Uterus (tissue), 4 donors: Measurements from ENCODE around the gene CASZ1. TPM values are rescaled to one million over a fixed set of nuclear protein-coding genes. Genes with fewer than 3 reads are reported as not detected.

ENCODE experiments used
- DNase-seq, 2 donors: peaks; one replicate each; pipeline ENCODE4 v3.0.0-alpha.2; 2019 to 2020
- H3K27ac ChIP-seq, 2 donors: fragments of 200-600 bp; sonication (generic); 1 replicate in 1 of 2; 2 replicates in 1 of 2; pipeline ENCODE4 v1.5.1; 2016 to 2018
- H3K27me3 ChIP-seq, 2 donors: fragments of 200-600 bp; sonication (generic); one replicate each; pipeline ENCODE4 v1.5.1; 2018 to 2019; ENCODE audit warnings: control low read depth in 1 of 2
- H3K36me3 ChIP-seq, 2 donors: fragments of 200-600 bp; sonication (generic); one replicate each; pipeline ENCODE4 v1.5.1; 2019; ENCODE audit warnings: control low read depth in 1 of 2
- H3K4me1 ChIP-seq, 2 donors: fragments of 200-600 bp; sonication (generic); one replicate each; pipeline ENCODE4 v1.5.1; 2018 to 2019; ENCODE audit warnings: control low read depth in 1 of 2
- H3K4me3 ChIP-seq, 2 donors: fragments of 200-600 bp; sonication (generic); 1 replicate in 1 of 2; 2 replicates in 1 of 2; pipeline ENCODE4 v1.5.1; 2018 to 2019; ENCODE audit warnings: mild to moderate bottlenecking in 1 of 2
- H3K9me3 ChIP-seq, 2 donors: fragments of 200-600 bp; sonication (generic); one replicate each; pipeline ENCODE4 v1.5.1; 2019; ENCODE audit warnings: control low read depth in 1 of 2
- POLR2A ChIP-seq, 2 donors: fragments of 450-650 bp; IDR thresholded peaks; one replicate each; pipeline ENCODE4 v1.6.1; 2016; ENCODE audit warnings: antibody characterized with exemption in 2 of 2, mild to moderate bottlenecking in 1 of 2, moderate library complexity in 1 of 2
- intact Hi-C: fragments of 100-400 bp; cut with DNase I; formaldehyde crosslinking; loops from one replicate; pipeline ENCODE4 v1.15.1; 2023; ENCODE audit warnings: low total_unique reads
- total RNA-seq, 4 donors: library from RNA; depleted of rRNA in 3 of 4; stranded (reverse); fragments of >200 nt in 3 of 4; gene quantifications; one replicate each; pipeline versions ENCODE4 v1.1.0 to v1.2.4, GENCODE V29; 2014 to 2023
- TF ChIP-seq, protein P1 (sequence below), 4 experiments: fragments of 200-600 bp in 2 of 4; fragments of 450-650 bp in 2 of 4; sonication (generic) in 2 of 4; IDR thresholded peaks; one replicate each; pipeline ENCODE4 v1.5.1; 2016 to 2019; ENCODE audit warnings: antibody characterized with exemption in 4 of 4, mild to moderate bottlenecking in 2 of 4, moderate library complexity in 1 of 4
- donor health status: DM: yes; HTN: yes; CAD: no.

Gene CASZ1
- total RNA-seq, 4 donors from 2014 or later = 0.59 to 49.2 (median 3.9) TPM

- Histone ChIP-seq H3K27me3 (no peaks in the 10 kb centered on the region), H3K27ac (no peak overlapping the region), H3K9me3 (no peaks in the 10 kb centered on the region), H3K36me3 (no peaks in the 10 kb centered on the region), H3K4me3 (no peak overlapping the region), H3K4me1 (peaks cover 0 to 7% of the 10 kb centered on the region in 2 donors)
- TF ChIP-seq, protein P1, sequence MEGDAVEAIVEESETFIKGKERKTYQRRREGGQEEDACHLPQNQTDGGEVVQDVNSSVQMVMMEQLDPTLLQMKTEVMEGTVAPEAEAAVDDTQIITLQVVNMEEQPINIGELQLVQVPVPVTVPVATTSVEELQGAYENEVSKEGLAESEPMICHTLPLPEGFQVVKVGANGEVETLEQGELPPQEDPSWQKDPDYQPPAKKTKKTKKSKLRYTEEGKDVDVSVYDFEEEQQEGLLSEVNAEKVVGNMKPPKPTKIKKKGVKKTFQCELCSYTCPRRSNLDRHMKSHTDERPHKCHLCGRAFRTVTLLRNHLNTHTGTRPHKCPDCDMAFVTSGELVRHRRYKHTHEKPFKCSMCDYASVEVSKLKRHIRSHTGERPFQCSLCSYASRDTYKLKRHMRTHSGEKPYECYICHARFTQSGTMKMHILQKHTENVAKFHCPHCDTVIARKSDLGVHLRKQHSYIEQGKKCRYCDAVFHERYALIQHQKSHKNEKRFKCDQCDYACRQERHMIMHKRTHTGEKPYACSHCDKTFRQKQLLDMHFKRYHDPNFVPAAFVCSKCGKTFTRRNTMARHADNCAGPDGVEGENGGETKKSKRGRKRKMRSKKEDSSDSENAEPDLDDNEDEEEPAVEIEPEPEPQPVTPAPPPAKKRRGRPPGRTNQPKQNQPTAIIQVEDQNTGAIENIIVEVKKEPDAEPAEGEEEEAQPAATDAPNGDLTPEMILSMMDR (IDR thresholded peaks at IDR 0.05) = no peak
- TF ChIP-seq POLR2A (IDR thresholded peaks at IDR 0.05) = no peak
- DNase-seq = no peak
- intact Hi-C loops = no loop called here
Observed at GRCh38 chr1:10721381-10722321, 74.8 kb downstream of the CASZ1 start.

DNA sequence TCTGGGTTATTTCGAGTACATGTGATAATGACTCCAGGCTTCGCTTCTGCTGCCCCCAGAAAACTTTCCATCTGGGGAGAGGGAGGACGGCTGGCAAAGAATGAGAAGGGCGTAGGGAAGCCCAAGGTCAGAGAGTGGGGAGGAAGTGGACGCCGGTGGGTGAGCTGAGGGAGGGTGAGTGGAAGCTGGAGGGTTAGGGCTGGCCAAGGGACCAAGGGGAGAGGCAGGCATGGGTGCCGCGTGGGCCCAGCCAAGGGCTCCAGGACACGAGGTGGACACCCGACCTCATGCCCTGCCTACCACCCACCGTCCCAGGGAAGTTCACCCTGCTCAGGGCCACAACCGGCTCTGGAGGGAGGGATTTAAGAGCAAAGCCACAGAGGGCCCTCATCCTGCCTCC lies 75.8 kb downstream of the CASZ1 start:
- no peak overlapping the region for H3K4me3 ChIP-seq
- H3K9me3 ChIP-seq = no peaks in the 10 kb centered on the region
- H3K27me3 ChIP-seq = no peaks in the 10 kb centered on the region
- peaks cover 0 to 7% of the 10 kb centered on the region in 2 donors for H3K4me1 ChIP-seq
- no peaks in the 10 kb centered on the region for H3K36me3 ChIP-seq
- H3K27ac ChIP-seq = peak overlapping the region in 1 of 2 donors; percentile 4
- DNase-seq = no peak
- TF ChIP-seq, protein P1 (IDR thresholded peaks at IDR 0.05) = no peak
- TF ChIP-seq POLR2A (IDR thresholded peaks at IDR 0.05) = no peak
- intact Hi-C loops = no loop called here

GRCh38 chr1:10718083-10718415 lies 78.4 kb downstream of the CASZ1 start:
- H3K4me3 ChIP-seq = no peak overlapping the region
- no peak for DNase-seq
- H3K4me1 ChIP-seq = peaks cover 0 to 7% of the 10 kb centered on the region in 2 donors
- no peaks in the 10 kb centered on the region for H3K9me3 ChIP-seq
- intact Hi-C loops = no loop called here
- H3K27ac ChIP-seq = peak overlapping the region; percentile 27 to 40
- H3K36me3 ChIP-seq = no peaks in the 10 kb centered on the region
- no peaks in the 10 kb centered on the region for H3K27me3 ChIP-seq
- TF ChIP-seq, protein P1 (IDR thresholded peaks at IDR 0.05) = no peak
- no peak for TF ChIP-seq POLR2A (IDR thresholded peaks at IDR 0.05)

DNA sequence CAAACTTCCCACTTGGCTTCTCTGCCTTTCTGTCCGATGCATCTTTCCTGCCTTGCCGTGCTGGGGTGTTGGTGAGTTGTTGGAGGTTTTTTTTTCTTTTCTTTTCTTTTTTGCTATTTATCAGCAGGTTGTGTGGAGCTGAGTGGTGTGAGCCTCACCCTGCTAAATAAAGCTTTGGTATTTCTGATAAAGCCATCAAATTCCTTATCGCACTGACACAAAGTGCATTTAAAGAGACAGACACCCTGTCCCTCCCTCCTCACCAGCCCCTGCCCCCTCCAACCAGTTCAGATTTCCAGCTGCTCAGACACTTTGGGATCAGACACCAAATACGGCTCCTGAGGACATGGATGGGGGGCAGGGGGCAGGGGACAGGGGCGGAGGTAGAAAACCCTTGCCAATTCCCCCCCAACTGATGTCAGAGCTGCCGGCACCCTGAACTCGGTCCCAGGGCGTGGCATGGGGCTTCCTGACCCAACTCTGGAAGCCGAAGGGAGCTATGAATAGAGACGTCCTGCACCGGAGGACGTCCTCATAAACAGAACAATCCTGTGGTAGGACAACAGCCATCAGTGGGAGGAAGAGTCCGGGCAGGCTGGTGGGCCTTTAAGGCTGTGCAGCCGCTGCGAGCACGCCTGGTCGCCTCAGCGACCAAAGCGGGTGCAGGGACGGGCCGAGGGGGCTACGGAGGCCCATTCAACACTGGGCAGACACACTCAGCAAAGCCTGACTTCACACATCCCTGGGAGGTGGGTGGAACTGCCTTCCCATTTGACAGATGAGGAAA lies 79.0 kb downstream of the CASZ1 start:
- no peaks in the 10 kb centered on the region for H3K27me3 ChIP-seq
- no peak for DNase-seq
- H3K4me1 ChIP-seq = peaks cover 0 to 7% of the 10 kb centered on the region in 2 donors
- no peaks in the 10 kb centered on the region for H3K9me3 ChIP-seq
- intact Hi-C loops = no loop called here
- no peak overlapping the region for H3K4me3 ChIP-seq
- peak overlapping the region; percentile 27 to 40 for H3K27ac ChIP-seq
- TF ChIP-seq, protein P1 (IDR thresholded peaks at IDR 0.05) = no peak
- no peak for TF ChIP-seq POLR2A (IDR thresholded peaks at IDR 0.05)
- H3K36me3 ChIP-seq = no peaks in the 10 kb centered on the region

DNA sequence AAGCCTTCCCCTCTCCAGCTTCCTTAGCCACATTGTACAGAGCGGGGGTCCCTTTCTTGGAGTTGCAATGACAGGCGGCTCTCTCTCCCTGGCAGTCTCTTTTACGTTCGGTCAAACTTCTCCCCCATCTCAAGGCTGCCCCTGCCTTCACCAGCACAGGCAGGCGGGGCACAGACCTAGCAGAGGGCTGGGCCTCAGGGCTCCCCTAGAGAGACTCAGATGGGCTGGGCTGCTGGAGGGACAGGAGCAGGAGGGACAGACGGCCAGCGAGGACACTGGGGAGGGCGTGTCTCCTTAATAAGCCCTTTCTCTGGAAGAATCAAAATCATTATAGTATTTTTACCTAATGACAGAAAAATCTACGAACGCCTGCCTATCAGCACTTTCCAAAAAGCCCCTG lies 79.6 kb downstream of the CASZ1 start:
- no peak overlapping the region for H3K4me3 ChIP-seq
- no peaks in the 10 kb centered on the region for H3K9me3 ChIP-seq
- no peak overlapping the region for H3K27ac ChIP-seq
- DNase-seq = no peak
- no peaks in the 10 kb centered on the region for H3K36me3 ChIP-seq
- H3K4me1 ChIP-seq = peaks cover 0 to 7% of the 10 kb centered on the region in 2 donors
- TF ChIP-seq, protein P1 (IDR thresholded peaks at IDR 0.05) = no peak
- no peak for TF ChIP-seq POLR2A (IDR thresholded peaks at IDR 0.05)
- intact Hi-C loops = no loop called here
- no peaks in the 10 kb centered on the region for H3K27me3 ChIP-seq
